ENCODE measurements around the gene C7. TPM values are rescaled to one million over a fixed set of nuclear protein-coding genes. Genes with fewer than 3 reads are reported as not detected.

Gene C7
- total and polyA plus RNA-seq, 2 donors = 609 to 807 TPM

- no peak for DNase-seq (ENCODE audit: extremely low spot score)
- Histone ChIP-seq H3K4me1 (ENCODE audit: insufficient read depth) (no peaks in the 10 kb centered on the region), H3K4me3 (ENCODE audit: low read depth, low read length) (no peak overlapping the region), H3K36me3 (ENCODE audit: insufficient read depth) (no peaks in the 10 kb centered on the region), H3K27ac (ENCODE audit: low read depth) (no peak overlapping the region)
- WGBS = 76% methylated on average over 3 of the region's 3 CpGs
Measured at GRCh38 chr5:40986666-40987065, 77.4 kb downstream of the C7 start.

DNA sequence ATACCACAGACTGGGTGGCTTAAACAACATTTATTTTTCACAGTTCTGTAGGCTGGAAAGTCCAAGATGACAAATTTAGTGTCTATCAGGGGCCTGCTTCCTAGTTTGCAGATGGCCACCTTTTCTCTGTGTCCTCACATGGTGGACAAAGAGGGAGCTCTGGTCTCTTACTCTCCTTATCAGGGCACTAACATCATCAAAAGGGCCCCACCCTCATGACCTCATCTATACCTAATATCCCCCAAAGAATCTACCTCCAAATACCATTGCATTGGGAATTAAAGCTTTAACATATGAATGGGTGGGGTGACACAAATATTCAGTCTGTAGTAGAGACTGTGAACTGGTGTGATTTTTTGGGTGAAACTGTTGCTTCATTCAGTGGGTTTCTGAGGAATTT is 78.1 kb downstream of the C7 start:
- Histone ChIP-seq H3K4me3 (ENCODE audit: low read depth, low read length) (no peak overlapping the region), H3K4me1 (ENCODE audit: insufficient read depth) (no peaks in the 10 kb centered on the region), H3K27ac (ENCODE audit: low read depth) (no peak overlapping the region), H3K36me3 (ENCODE audit: insufficient read depth) (no peaks in the 10 kb centered on the region)
- no peak for DNase-seq (ENCODE audit: extremely low spot score)

DNA sequence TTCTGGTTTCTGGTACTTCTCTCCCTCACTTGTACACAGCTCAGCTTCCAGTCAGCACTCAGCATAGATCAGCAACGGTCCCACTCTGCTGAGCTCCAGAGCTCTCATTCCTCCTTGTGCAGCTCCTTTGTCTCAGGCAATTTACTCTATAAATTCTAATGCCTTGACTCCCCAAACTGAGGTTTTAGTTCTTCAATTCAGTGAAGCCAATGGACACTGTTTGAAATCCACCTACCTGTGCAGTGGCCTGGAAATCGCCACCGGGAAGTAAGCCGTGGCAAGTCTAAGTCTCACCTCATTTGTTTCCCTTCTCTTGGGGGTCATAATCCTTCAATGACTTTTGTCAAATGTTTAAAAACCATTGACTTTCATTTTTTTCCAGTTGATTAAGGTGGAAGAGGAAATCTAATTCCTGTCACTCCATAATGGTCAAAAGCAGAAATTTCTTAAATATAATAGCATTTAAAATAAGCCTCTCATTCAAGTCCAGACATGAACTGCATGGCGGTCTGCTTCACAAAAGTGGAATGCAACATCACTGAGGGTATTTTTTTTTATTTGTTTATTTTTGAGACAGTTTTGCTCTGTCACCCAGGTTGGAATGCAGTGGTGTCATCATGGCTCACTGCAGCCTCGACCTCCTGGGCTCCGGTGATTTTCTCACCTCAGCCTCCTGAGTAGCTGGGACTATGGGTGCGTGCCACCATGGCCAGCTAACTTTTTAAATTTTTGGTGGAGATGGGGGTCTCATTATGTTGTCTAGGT is 79.6 kb downstream of the C7 start:
- no peak for DNase-seq (ENCODE audit: extremely low spot score)
- 90% methylated on average over 8 of the region's 8 CpGs for WGBS
- Histone ChIP-seq H3K4me3 (ENCODE audit: low read depth, low read length) (no peak overlapping the region), H3K36me3 (ENCODE audit: insufficient read depth) (no peaks in the 10 kb centered on the region), H3K27ac (ENCODE audit: low read depth) (no peak overlapping the region), H3K4me1 (ENCODE audit: insufficient read depth) (no peaks in the 10 kb centered on the region)

DNA sequence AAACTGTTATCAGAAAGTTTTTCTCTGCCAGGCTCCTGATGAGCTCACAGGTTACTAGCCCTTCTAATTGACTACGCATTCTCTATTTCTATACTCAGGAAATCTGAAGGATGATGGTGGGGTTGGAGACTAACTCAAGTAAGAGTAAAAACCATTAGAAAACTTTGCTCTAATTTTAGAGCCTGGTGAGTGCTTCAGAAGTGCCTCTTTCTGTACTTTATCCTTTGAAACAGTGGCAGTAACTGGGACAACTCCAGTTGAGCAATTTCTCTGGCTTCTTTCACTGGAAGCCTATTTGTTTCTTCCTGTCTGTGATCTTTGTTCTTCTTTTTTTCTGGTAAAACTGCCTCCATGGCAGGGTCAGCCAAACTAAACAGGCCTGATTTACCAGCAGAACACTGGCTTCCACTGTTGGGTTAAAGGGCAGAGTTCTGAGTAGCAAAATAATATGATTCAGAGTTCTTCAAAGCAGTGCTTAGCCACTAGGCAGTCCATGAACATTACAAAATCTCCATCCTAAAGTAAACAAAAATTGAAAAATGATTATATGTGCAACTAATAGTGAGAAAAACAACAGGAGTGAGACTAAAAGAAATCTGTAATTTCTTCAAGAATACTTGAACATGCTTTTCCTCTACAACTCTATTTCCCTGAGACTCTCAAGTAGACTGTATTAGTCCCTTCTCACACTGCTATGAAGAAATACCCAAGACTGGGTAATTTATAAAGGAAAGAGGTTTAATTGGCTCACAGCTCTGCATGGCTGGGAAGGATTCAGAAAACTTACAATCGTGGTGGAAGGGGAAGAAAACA is 82.1 kb downstream of the C7 start:
- H3K36me3 ChIP-seq (ENCODE audit: insufficient read depth) = no peaks in the 10 kb centered on the region

DNA sequence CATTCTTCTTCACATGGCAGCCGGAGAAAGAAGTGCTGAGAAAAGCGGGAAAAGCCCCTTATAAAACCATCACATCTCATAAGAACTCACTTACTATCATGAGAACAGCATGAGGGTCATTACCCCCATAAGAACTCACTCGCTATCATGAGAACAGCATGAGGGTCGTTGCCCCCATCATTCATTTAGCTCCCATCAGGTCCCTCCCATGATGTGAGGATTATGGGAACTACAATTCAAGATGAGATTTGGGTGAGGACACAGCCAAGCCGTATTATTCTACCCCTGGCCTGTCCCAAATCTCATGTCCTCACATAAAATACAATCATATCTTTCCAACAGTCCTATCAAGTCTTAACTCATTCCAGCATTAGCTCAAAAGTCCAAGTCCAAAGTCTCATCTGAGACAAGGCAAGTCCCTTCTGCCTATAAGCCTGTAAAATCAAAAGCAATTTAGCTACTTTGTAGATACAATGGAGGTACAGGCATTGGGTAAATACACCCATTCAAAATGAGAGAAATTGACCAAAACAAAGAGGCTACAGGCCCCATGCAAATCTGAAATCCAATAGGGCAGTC is 82.8 kb downstream of the C7 start:
- no peak overlapping the region for H3K4me3 ChIP-seq (ENCODE audit: low read depth, low read length)
- DNase-seq (ENCODE audit: extremely low spot score) = no peak
- 72% methylated on average over 5 of the region's 5 CpGs for WGBS
- H3K36me3 ChIP-seq (ENCODE audit: insufficient read depth) = no peaks in the 10 kb centered on the region
- no peaks in the 10 kb centered on the region for H3K4me1 ChIP-seq (ENCODE audit: insufficient read depth)
- peak overlapping the region; percentile 60 for H3K27ac ChIP-seq (ENCODE audit: low read depth)

More for the DNA sequence above, 82.1 kb downstream of the C7 start:
- DNase-seq (ENCODE audit: extremely low spot score) = peak; percentile 41
- Histone ChIP-seq H3K4me3 (ENCODE audit: low read depth, low read length) (no peak overlapping the region), H3K27ac (ENCODE audit: low read depth) (peak overlapping the region; percentile 60), H3K4me1 (ENCODE audit: insufficient read depth) (no peaks in the 10 kb centered on the region)
- WGBS = 16% methylated on average over 2 of the region's 2 CpGs

DNA sequence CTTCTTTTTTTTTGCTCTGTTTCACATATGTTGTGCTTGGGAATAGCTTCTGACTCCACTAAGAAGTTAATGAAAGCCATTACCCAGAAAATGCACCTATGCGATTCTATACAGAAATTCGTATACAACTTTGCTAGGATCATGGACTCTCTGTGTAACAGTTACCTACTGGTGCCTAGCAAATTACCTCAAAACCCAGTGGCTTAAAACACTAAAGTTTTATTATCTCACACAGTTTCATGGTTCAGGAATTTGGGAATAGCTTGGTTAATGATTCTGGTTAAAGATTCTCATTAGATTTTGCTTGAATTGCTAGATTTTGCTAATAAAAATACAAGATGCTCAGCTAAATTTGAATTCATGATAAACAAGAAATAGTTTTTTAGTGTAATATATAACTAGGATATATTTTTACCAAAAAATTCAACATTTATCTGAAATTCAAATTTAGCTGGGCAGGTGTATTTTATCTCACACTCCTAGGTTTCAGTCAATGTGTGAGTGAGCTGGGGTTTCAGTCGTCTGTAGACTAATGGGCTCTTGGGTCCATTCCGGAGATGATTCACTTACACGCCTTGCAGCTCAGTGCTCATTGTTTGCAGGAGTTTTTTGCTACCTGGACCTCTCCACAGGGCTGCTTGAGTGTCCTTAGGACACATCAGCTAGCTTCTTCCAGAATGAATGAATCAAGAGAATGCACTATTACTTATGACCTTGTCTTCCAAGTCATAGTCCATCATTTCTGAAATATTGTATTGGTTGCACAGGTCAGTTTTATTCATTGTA is 86.7 kb downstream of the C7 start:
- Histone ChIP-seq H3K36me3 (ENCODE audit: insufficient read depth) (no peaks in the 10 kb centered on the region), H3K4me3 (ENCODE audit: low read depth, low read length) (no peak overlapping the region), H3K4me1 (ENCODE audit: insufficient read depth) (no peaks in the 10 kb centered on the region), H3K27ac (ENCODE audit: low read depth) (no peak overlapping the region)
- WGBS = 91% methylated on average over 5 of the region's 5 CpGs
- DNase-seq (ENCODE audit: extremely low spot score) = no peak

GRCh38 chr5:40999142-40999541 is 89.8 kb downstream of the C7 start:
- no peak for DNase-seq (ENCODE audit: extremely low spot score)
- Histone ChIP-seq H3K4me3 (ENCODE audit: low read depth, low read length) (no peak overlapping the region), H3K27ac (ENCODE audit: low read depth) (no peak overlapping the region), H3K36me3 (ENCODE audit: insufficient read depth) (no peaks in the 10 kb centered on the region), H3K4me1 (ENCODE audit: insufficient read depth) (no peaks in the 10 kb centered on the region)
- 89% methylated on average over 1 of the region's 1 CpG for WGBS

- Histone ChIP-seq H3K27ac (ENCODE audit: low read depth) (no peak overlapping the region), H3K36me3 (ENCODE audit: insufficient read depth) (no peaks in the 10 kb centered on the region), H3K4me1 (ENCODE audit: insufficient read depth) (no peaks in the 10 kb centered on the region), H3K4me3 (ENCODE audit: low read depth, low read length) (no peak overlapping the region)
- 94% methylated on average over 4 of the region's 4 CpGs for WGBS
- no peak for DNase-seq (ENCODE audit: extremely low spot score)
Measured at GRCh38 chr5:40999966-41000365, 90.7 kb downstream of the C7 start.

DNA sequence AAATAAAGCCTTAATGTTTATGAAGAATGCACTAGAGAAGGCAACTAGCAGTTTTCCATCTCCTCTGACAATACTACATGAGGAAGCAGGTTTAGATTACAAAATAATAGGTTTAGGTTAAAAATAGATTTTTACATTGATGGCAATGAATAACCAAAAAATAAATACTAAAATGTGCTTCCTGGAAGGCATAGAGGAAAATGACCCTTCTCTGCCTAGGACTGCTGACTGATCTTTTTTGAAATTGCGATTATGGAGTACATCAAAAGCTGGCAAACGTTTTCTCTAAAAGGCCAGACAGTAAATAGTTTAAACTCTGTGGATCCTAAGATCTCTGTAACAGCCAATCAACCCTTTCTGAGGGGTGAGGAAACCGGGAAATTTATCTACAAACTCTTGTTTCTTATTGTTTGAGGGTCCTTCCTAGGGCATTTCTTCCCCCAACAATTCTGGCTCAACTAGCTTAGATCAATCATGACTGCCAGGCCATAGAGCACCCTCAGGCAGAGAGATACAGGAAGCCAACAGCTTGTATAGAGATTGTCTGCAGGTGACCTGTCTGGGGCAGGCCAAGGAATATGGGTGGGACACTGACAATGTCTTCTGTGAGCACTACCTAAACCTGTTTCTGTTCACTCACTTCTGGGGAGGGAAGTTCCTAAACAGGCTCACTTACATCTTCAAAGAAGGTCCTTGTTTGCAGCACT is 94.5 kb downstream of the C7 start:
- WGBS = 67% methylated on average over 3 of the region's 3 CpGs
- Histone ChIP-seq H3K4me1 (ENCODE audit: insufficient read depth) (no peaks in the 10 kb centered on the region), H3K4me3 (ENCODE audit: low read depth, low read length) (no peak overlapping the region), H3K27ac (ENCODE audit: low read depth) (no peak overlapping the region), H3K36me3 (ENCODE audit: insufficient read depth) (no peaks in the 10 kb centered on the region)
- no peak for DNase-seq (ENCODE audit: extremely low spot score)

GRCh38 chr5:41004931-41005330 is 95.6 kb downstream of the C7 start:
- 87% methylated on average over 7 of the region's 7 CpGs for WGBS
- Histone ChIP-seq H3K27ac (ENCODE audit: low read depth) (no peak overlapping the region), H3K36me3 (ENCODE audit: insufficient read depth) (no peaks in the 10 kb centered on the region), H3K4me3 (ENCODE audit: low read depth, low read length) (no peak overlapping the region), H3K4me1 (ENCODE audit: insufficient read depth) (no peaks in the 10 kb centered on the region)
- DNase-seq (ENCODE audit: extremely low spot score) = no peak

DNA sequence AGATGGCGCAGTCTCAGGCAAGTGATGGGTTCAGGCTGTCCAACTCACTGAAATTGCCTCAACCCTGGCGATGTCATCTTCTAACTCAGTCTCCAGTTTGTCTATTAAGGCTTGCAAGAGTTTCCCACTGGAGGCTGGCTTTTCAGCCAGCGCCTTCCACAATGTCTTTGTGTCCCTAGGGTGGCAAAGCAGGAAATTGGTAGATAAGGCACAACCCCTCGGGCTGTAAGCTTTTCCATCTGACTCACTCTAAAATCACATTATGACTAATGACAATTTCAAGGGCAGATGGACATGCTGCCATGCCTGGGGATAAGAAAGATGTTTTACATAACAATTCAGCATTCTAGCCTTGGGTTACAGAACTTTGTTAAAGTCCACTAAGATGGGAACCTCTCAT is 99.9 kb downstream of the C7 start:
- no peaks in the 10 kb centered on the region for H3K36me3 ChIP-seq (ENCODE audit: insufficient read depth)
- DNase-seq (ENCODE audit: extremely low spot score) = no peak
- no peaks in the 10 kb centered on the region for H3K4me1 ChIP-seq (ENCODE audit: insufficient read depth)
- WGBS = 75% methylated on average over 4 of the region's 4 CpGs
- no peak overlapping the region for H3K27ac ChIP-seq (ENCODE audit: low read depth)
- H3K4me3 ChIP-seq (ENCODE audit: low read depth, low read length) = no peak overlapping the region

DNA sequence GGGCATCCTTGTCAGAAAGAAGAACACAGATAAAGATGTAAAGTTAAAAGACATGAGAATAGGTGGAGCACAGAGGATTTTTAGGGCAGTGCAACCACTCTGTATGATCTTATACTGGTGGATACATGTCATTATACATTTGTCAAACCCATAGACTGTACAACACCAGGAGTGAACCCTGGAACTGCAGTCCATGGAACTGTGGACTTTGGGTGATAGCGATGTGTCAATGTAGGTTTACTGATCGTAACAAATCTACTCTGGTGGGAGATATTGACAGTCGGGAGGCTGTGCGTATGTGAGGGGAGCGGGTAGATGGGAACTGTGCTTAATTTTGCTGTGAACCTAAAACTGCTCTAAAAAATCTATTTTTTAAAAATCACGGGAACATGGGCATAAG is 101.3 kb downstream of the C7 start:
- no peak overlapping the region for H3K27ac ChIP-seq (ENCODE audit: low read depth)
- no peaks in the 10 kb centered on the region for H3K36me3 ChIP-seq (ENCODE audit: insufficient read depth)
- no peak overlapping the region for H3K4me3 ChIP-seq (ENCODE audit: low read depth, low read length)
- WGBS = 96% methylated on average over 6 of the region's 6 CpGs
- H3K4me1 ChIP-seq (ENCODE audit: insufficient read depth) = no peaks in the 10 kb centered on the region
- no peak for DNase-seq (ENCODE audit: extremely low spot score)

- 63% methylated on average over 4 of the region's 4 CpGs for WGBS
- H3K36me3 ChIP-seq (ENCODE audit: insufficient read depth) = peaks cover 3% of the 10 kb centered on the region
- H3K4me1 ChIP-seq (ENCODE audit: insufficient read depth) = no peaks in the 10 kb centered on the region
- DNase-seq (ENCODE audit: extremely low spot score) = no peak
- H3K27ac ChIP-seq (ENCODE audit: low read depth) = no peak overlapping the region
- H3K4me3 ChIP-seq (ENCODE audit: low read depth, low read length) = no peak overlapping the region
Measured at GRCh38 chr5:41012318-41012717, 103.0 kb downstream of the C7 start.
